Measurements from ENCODE around the gene L3HYPDH. TPM values are rescaled to one million over a fixed set of nuclear protein-coding genes. Genes with fewer than 3 reads are reported as not detected.

The L3HYPDH gene
- total and polyA plus RNA-seq, 2 donors (not counting 3 experiments of a cell fraction or from before 2014, with no cell fraction given): 26.2 to 30.2 TPM

GRCh38 chr14:59509101-59509500 is 24.9 kb upstream of the L3HYPDH start:
- no peaks in the 10 kb centered on the region for H4K20me1 ChIP-seq (replicated peaks; ENCODE audit: control insufficient read depth, extremely low read depth, insufficient read depth, low read length)
- no peak for TF ChIP-seq JUN (IDR thresholded peaks at IDR 0.05; ENCODE audit: borderline replicate concordance, insufficient read depth, insufficient read length, low read depth)
- no peak for TF ChIP-seq POLR2A (IDR thresholded peaks at IDR 0.05; ENCODE audit: low read depth, low read length)
- TF ChIP-seq FOS (IDR thresholded peaks at IDR 0.05; ENCODE audit: borderline replicate concordance, insufficient read depth, low read length): no peak
- no peak for TF ChIP-seq GATA2 (IDR thresholded peaks at IDR 0.05; ENCODE audit: insufficient read depth, insufficient read length, low read depth, low read length)
- TF ChIP-seq MYC (IDR thresholded peaks at IDR 0.05; ENCODE audit: low read depth, low read length): no peak
- TF ChIP-seq EZH2 (IDR thresholded peaks at IDR 0.05; ENCODE audit: borderline replicate concordance, low read depth, low read length, severe bottlenecking): no peak
- TF ChIP-seq POLR2AphosphoS5 (IDR thresholded peaks at IDR 0.05; ENCODE audit: insufficient read depth, low read depth, low read length): no peak
- TF ChIP-seq MAX (IDR thresholded peaks at IDR 0.05; ENCODE audit: insufficient read depth, insufficient read length): no peak
- TF ChIP-seq CTCF (IDR thresholded peaks at IDR 0.05; ENCODE audit: extremely low read depth in 1 of 2, insufficient read depth in 1 of 2, low read depth in 1 of 2, low read length in 2 of 2): no peak
- peaks cover 0 to 7% of the 10 kb centered on the region in 2 experiments for H3K27me3 ChIP-seq (ENCODE audit: control insufficient read depth in 2 of 2, insufficient read depth in 2 of 2, low read length in 2 of 2)
- no peaks in the 10 kb centered on the region for H3K79me2 ChIP-seq (ENCODE audit: control insufficient read depth, insufficient read depth, low read length)
- H3K36me3 ChIP-seq (ENCODE audit: control insufficient read depth in 2 of 2, extremely low read depth in 1 of 2, insufficient read depth in 2 of 2, low read length in 2 of 2): no peaks in the 10 kb centered on the region
- CTCF ChIA-PET: interaction anchor here (1.6 to 2.9 kb wide), 2 partner anchors 68 to 389 kb away, joined by 8 to 22 read pairs; partner anchors contain the start of gene CCDC175
- dilution Hi-C loops (cut with MboI; ENCODE audit: extremely low pct_ligation_motif_present, low sequenced_read_pairs): no loop called here
- no TSS peak for BruUV-seq (replicated peaks)
- FAIRE-seq (no peak), DNase-seq (ENCODE audit: low read depth, low spot score) (no peak)
- H3K9ac ChIP-seq (replicated peaks; ENCODE audit: extremely low read depth, insufficient read depth, low read length): no peak overlapping the region
- H2AFZ ChIP-seq (ENCODE audit: low read depth, low read length): no peak overlapping the region
- POLR2A ChIA-PET: no interaction called here
- intact Hi-C loops (cut with micrococcal nuclease): loop anchor here (5.0 to 10.0 kb wide), 2 partner anchors 388 to 656 kb away; partner anchors contain the start of gene DHRS7
- H3K9me3 ChIP-seq (replicated peaks; ENCODE audit: control insufficient read depth, insufficient read depth, low read length): no peaks in the 10 kb centered on the region
- H3K9me1 ChIP-seq (replicated peaks; ENCODE audit: control insufficient read depth, extremely low read depth, insufficient read depth, low read length): no peaks in the 10 kb centered on the region
- no peak overlapping the region for H3K4me2 ChIP-seq (ENCODE audit: insufficient read depth, low read length)
- H3K4me3 ChIP-seq (replicated peaks in 1 of 3; ENCODE audit: insufficient read depth in 1 of 3, low read depth in 1 of 3, low read length in 3 of 3): no peak overlapping the region
- H3K27ac ChIP-seq (ENCODE audit: insufficient read depth, low read depth, low read length): no peak overlapping the region
- no peaks in the 10 kb centered on the region for H3K4me1 ChIP-seq (ENCODE audit: control insufficient read depth, extremely low read depth, insufficient read depth, low read length)

Data from endothelial cell of umbilical vein (primary cell).